ENCODE data around the gene FAM3B. TPM values are rescaled to one million over a fixed set of nuclear protein-coding genes. Genes with fewer than 3 reads are reported as not detected.

Gene FAM3B
- total RNA-seq, 1 experiment from 2014 or later: not detected

GRCh38 chr21:41294548-41295231 lies 21.9 kb upstream of the FAM3B start:
- Histone ChIP-seq H3K27me3 (ENCODE audit: control insufficient read depth, insufficient read depth, low read length) (peaks cover 4% of the 10 kb centered on the region; the same call in 1 of the 2 replicates), H3K9me3 (ENCODE audit: control insufficient read depth, insufficient read depth, low read depth, low read length) (no peaks in the 10 kb centered on the region), H3K4me3 (ENCODE audit: low read depth in 2 of 2, low read length in 2 of 2) (no peak overlapping the region), H3K27ac (ENCODE audit: low read length) (no peak overlapping the region), H3K36me3 (ENCODE audit: control insufficient read depth, insufficient read depth, low read length) (no peaks in the 10 kb centered on the region), H3K4me1 (ENCODE audit: control insufficient read depth, insufficient read depth, low read length) (no peaks in the 10 kb centered on the region)
- ChIA-PET POLR2A (no interaction called here), CTCF (no interaction called here)
- ATAC-seq: no peak
- no TSS peak for BruUV-seq (replicated peaks)
- in situ Hi-C loops (cut with HindIII; ENCODE audit: low pct_unique_long_range_greater_than_20kb, low sequenced_read_pairs): no loop called here
- TF ChIP-seq REST (IDR thresholded peaks at IDR 0.05; ENCODE audit: insufficient read depth in 1 of 2, low read depth in 2 of 2, low read length in 1 of 2) (no peak), TCF7L2 (IDR thresholded peaks at IDR 0.05; ENCODE audit: low read depth, low read length) (no peak), SIN3A (IDR thresholded peaks at IDR 0.05; ENCODE audit: borderline replicate concordance, insufficient read depth, low read depth, low read length) (no peak), CTCF (IDR thresholded peaks at IDR 0.05) (no peak), POLR2AphosphoS5 (IDR thresholded peaks at IDR 0.05; ENCODE audit: low read depth, low read length) (no peak)
- no peak for DNase-seq (ENCODE audit: low read depth, low spot score)
- intact Hi-C loops (cut with micrococcal nuclease; ENCODE audit: unreplicated experiment): no loop called here

- H3K9me3 ChIP-seq (ENCODE audit: control insufficient read depth, insufficient read depth, low read depth, low read length): no peaks in the 10 kb centered on the region
- in situ Hi-C loops (cut with HindIII; ENCODE audit: low pct_unique_long_range_greater_than_20kb, low sequenced_read_pairs): no loop called here
- CTCF ChIA-PET: no interaction called here
- 0 out of 2 replicates have a peak, but pooled peaks cover 2% of the 10 kb centered on the region for H3K27me3 ChIP-seq (ENCODE audit: control insufficient read depth, insufficient read depth, low read length)
- H3K4me3 ChIP-seq (ENCODE audit: low read depth in 2 of 2, low read length in 2 of 2): no peak overlapping the region
- no peaks in the 10 kb centered on the region for H3K4me1 ChIP-seq (ENCODE audit: control insufficient read depth, insufficient read depth, low read length)
- H3K36me3 ChIP-seq (ENCODE audit: control insufficient read depth, insufficient read depth, low read length): no peaks in the 10 kb centered on the region
- no TSS peak for BruUV-seq (replicated peaks)
- intact Hi-C loops (cut with micrococcal nuclease; ENCODE audit: unreplicated experiment): no loop called here
- POLR2A ChIA-PET: no interaction called here
- H3K27ac ChIP-seq (ENCODE audit: low read length): no peak overlapping the region
- ATAC-seq (no peak), DNase-seq (ENCODE audit: low read depth, low spot score) (no peak)
- TF ChIP-seq TCF7L2 (IDR thresholded peaks at IDR 0.05; ENCODE audit: low read depth, low read length) (no peak), POLR2AphosphoS5 (IDR thresholded peaks at IDR 0.05; ENCODE audit: low read depth, low read length) (no peak), CTCF (IDR thresholded peaks at IDR 0.05) (no peak), REST (IDR thresholded peaks at IDR 0.05; ENCODE audit: insufficient read depth in 1 of 2, low read depth in 2 of 2, low read length in 1 of 2) (no peak), SIN3A (IDR thresholded peaks at IDR 0.05; ENCODE audit: borderline replicate concordance, insufficient read depth, low read depth, low read length) (no peak)
These were observed 20.8 kb upstream of the FAM3B start for GRCh38 chr21:41295721-41296254.
